ENCODE results near the gene C1QTNF7. TPM values are rescaled to one million over a fixed set of nuclear protein-coding genes. Genes with fewer than 3 reads are reported as not detected.

C1QTNF7 gene
- total RNA-seq, 4 donors from 2014 or later: 1.2 to 9.5 (median 3.2) TPM

DNA sequence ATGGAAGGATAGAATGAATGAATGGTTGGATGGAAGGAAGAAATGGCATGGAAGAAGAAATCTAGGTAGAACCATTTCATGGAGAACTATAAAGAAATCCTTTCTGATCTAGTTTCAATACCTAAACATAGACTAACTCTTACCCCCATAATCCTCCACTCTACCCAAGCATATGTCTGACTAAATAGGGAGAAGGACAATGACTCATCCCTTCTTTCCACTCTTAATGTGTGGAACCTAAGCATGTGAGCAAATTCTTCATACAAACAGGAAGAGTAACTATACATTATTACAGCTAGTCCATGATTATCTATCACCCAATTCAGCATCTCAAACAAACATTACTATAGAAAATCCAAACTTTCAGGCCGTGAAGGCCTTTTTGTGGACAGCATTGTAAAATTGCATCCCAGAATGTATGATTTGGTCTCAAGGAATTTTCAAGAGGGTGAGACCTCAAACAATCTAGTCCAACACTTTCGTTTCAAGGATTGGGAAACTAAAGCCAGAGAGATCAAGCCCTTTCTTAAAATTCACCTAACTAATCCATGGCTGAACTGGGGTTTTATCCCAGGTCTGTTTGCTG, 11.2 kb downstream of the C1QTNF7 start:
- intact Hi-C loops (cut with DNase I): no loop called here
- H3K36me3 ChIP-seq: no peaks in the 10 kb centered on the region
- no peak for DNase-seq
- 94 to 95% methylated on average over 2 of the region's 2 CpGs for WGBS, 2 donors
- H3K4me3 ChIP-seq (replicated peaks in 1 of 3): no peak overlapping the region
- no peak overlapping the region for H3K27ac ChIP-seq
- H3K27me3 ChIP-seq: no peaks in the 10 kb centered on the region
- peaks cover 0 to 9% of the 10 kb centered on the region in 2 donors for H3K4me1 ChIP-seq
- no peak for TF ChIP-seq POLR2A (IDR thresholded peaks at IDR 0.05)
- TF ChIP-seq, protein P1, sequence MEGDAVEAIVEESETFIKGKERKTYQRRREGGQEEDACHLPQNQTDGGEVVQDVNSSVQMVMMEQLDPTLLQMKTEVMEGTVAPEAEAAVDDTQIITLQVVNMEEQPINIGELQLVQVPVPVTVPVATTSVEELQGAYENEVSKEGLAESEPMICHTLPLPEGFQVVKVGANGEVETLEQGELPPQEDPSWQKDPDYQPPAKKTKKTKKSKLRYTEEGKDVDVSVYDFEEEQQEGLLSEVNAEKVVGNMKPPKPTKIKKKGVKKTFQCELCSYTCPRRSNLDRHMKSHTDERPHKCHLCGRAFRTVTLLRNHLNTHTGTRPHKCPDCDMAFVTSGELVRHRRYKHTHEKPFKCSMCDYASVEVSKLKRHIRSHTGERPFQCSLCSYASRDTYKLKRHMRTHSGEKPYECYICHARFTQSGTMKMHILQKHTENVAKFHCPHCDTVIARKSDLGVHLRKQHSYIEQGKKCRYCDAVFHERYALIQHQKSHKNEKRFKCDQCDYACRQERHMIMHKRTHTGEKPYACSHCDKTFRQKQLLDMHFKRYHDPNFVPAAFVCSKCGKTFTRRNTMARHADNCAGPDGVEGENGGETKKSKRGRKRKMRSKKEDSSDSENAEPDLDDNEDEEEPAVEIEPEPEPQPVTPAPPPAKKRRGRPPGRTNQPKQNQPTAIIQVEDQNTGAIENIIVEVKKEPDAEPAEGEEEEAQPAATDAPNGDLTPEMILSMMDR (IDR thresholded peaks at IDR 0.05): no peak
- no peaks in the 10 kb centered on the region for H3K9me3 ChIP-seq

DNA sequence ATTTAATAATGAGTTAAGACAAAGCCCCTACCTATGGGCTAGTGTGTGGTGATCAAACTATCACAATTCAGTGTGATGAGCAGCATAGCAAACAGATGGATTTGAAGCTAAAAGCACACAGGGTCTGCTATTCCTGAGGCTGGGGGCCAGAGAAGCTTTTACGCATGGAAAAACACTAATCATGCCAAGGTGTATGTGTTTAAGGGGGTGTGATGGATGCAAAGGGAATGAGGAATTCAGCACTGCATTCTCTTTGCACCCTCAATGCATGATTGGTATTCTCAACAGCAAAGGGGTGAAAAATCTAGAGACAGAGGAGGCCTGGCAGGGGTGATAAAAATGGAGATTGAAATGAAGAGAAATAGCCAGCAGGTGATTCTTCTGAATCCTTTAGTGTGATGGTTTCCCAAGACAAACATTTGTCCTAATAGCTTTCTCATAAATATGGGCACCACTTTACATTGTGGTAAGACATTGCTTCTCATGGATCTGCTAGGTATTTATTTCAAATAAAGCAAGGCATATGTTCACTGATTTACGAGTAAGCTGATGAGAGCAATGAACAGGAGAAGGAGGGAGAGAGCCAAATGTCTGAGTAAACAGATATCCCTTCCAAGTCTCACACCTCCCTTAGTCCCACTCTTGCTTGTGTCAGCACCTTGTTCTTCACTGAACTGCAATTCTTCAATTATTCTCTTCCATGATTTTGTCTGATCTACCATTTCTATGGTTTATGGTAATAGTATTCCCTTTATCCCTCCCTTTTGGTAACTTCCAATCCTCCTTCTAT, 15.7 kb downstream of the C1QTNF7 start:
- WGBS, 2 donors: 80 to 88% methylated on average over 2 of the region's 2 CpGs
- intact Hi-C loops (cut with DNase I): no loop called here
- Histone ChIP-seq H3K4me1 (peaks cover 0 to 5% of the 10 kb centered on the region in 2 donors), H3K27me3 (no peaks in the 10 kb centered on the region), H3K4me3 (replicated peaks in 1 of 3) (no peak overlapping the region), H3K27ac (no peak overlapping the region), H3K9me3 (no peaks in the 10 kb centered on the region), H3K36me3 (no peaks in the 10 kb centered on the region)
- TF ChIP-seq, protein P1 (IDR thresholded peaks at IDR 0.05): no peak
- TF ChIP-seq POLR2A (IDR thresholded peaks at IDR 0.05): no peak
- no peak for DNase-seq

DNA sequence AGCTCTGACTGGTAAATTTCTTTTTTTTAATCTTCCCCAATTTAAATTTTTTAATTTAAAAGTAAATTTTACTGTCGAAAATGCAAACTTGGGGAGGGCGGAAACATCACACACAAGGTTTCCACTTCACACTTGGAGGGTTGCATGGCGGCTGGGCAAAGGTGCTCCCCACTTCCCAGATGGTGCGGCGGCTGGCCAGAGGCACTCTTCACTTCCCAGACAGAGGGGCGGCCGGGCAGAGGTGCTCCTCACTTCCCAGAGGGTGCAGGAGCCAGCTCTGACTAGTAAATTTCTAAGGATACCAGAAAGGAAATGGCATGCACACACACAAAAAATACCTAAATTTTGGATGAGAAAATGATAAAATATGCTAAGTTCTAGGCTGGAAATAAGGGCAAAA, 16.4 kb downstream of the C1QTNF7 start:
- 95 to 96% methylated on average over 7 of the region's 7 CpGs for WGBS, 2 donors
- no peak for DNase-seq
- Histone ChIP-seq H3K4me3 (replicated peaks in 1 of 3) (no peak overlapping the region), H3K27me3 (no peaks in the 10 kb centered on the region), H3K4me1 (peaks cover 0 to 5% of the 10 kb centered on the region in 2 donors), H3K9me3 (no peaks in the 10 kb centered on the region), H3K27ac (no peak overlapping the region), H3K36me3 (no peaks in the 10 kb centered on the region)
- TF ChIP-seq, protein P1 (IDR thresholded peaks at IDR 0.05): no peak
- TF ChIP-seq POLR2A (IDR thresholded peaks at IDR 0.05): no peak
- intact Hi-C loops (cut with DNase I): no loop called here

DNA sequence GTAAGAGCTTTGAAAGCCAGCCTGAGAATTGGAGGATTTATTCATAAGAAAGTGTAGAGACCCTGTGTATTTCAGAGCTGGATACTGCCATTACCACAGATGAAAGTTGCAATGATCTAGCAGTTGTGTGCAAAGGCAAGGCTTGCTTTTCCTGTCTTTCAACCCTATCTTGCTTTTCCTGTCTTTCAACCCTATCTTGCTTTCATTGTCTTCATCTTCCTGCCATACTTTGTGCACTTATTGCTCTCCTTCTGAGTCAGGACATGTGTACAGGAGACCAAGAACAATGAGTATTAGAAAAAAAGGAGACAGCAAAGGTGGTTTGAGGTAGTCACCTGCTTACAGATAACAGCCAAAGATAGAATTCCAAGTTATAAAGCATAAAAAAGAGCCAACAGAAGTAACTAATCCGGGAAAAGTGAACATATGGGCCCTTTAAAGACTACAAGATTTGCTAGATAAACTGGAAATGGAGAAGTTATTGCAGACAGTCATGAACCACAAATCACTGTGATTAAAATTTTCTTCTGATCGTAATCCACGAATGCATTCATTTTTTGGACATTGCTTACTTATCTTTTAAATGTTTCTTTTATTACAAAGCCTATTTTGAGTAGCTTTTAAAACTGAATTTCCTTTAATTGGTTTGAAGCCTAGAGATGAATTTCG, 17.2 kb downstream of the C1QTNF7 start:
- Histone ChIP-seq H3K36me3 (no peaks in the 10 kb centered on the region), H3K4me3 (replicated peaks in 1 of 3) (no peak overlapping the region), H3K9me3 (no peaks in the 10 kb centered on the region), H3K27ac (no peak overlapping the region), H3K27me3 (no peaks in the 10 kb centered on the region), H3K4me1 (peaks cover 0 to 5% of the 10 kb centered on the region in 2 donors)
- intact Hi-C loops (cut with DNase I): no loop called here
- no peak for TF ChIP-seq POLR2A (IDR thresholded peaks at IDR 0.05)
- TF ChIP-seq, protein P1 (IDR thresholded peaks at IDR 0.05): no peak
- DNase-seq: no peak
- 82 to 84% methylated on average over 4 of the region's 4 CpGs for WGBS, 2 donors
